HCT116 (cell line): ENCODE results near the gene USH1G. TPM values are rescaled to one million over a fixed set of nuclear protein-coding genes. Genes with fewer than 3 reads are reported as not detected.
A peak's percentile ranks its signal among the peaks of the same experiment; 100 is the strongest.

Source experiments
- ATAC-seq: fragments of 200-7000 bp; cut with Tn5 transposase; 2 replicates; pipeline ENCODE4 v1.9.1; 2020; ENCODE audit warnings: mild to moderate bottlenecking, moderate library complexity
- BruUV-seq: library from RNA; stranded (reverse); fragments of 400-500 nt; replicated peaks from 2 replicates; lab custom pipeline; 2021; lab: Mats Ljungman, UMichigan
- CTCF ChIA-PET: fragments of 300-600 bp; sonication (Branson Sonifier 250); formaldehyde crosslinking; loops from one replicate; lab custom pipeline; 2021; ENCODE audit warnings: antibody characterized with exemption; lab: Charles Lee
- POLR2A ChIA-PET: fragments of 300-600, 350-600 bp; sonication (Branson Sonifier 250); formaldehyde crosslinking; loops from one replicate; lab custom pipeline; 2021; ENCODE audit warnings: antibody characterized with exemption; lab: Charles Lee
- RAD21 ChIA-PET, 2 experiments: fragments of 300-600 bp; sonication (Branson Sonifier 250); formaldehyde crosslinking; loops; one replicate each; lab custom pipeline; 2023; ENCODE audit warnings: low total read pairs in 2 of 2; ENCODE audit not compliant: uncharacterized antibody in 2 of 2, unreplicated experiment in 2 of 2, low non-redundant PET in 1 of 2; lab: Charles Lee
- DNase-seq: peaks from one replicate; pipeline ENCODE4 v3.0.0-alpha.2; 2010; ENCODE audit warnings: low read depth, low spot score
- H2AFZ ChIP-seq: fragments of 200-600 bp; shearing (Covaris generic), sonication (generic); 2 replicates; pipeline ENCODE4 v1.6.1; 2017; ENCODE audit warnings: low read depth, mixed run types, mixed read lengths, antibody characterized with exemption, low read length; ENCODE audit not compliant: poor library complexity, severe bottlenecking
- H3K27ac ChIP-seq: 2 replicates; pipeline ENCODE4 v1.5.1; 2012; ENCODE audit warnings: low read depth, low read length
- H3K27me3 ChIP-seq: fragments of 200-600 bp; sonication (generic); 2 replicates; pipeline ENCODE4 v1.6.1; 2016; ENCODE audit warnings: mixed run types, low read length, mixed read lengths; ENCODE audit not compliant: insufficient read depth
- H3K36me3 ChIP-seq, 2 experiments: fragments of 200-500 bp in 1 of 2; fragments of 200-600 bp in 1 of 2; sonication (Bioruptor generic) in 1 of 2; sonication (generic) in 1 of 2; 2 replicates each; pipeline versions ENCODE4 v1.5.1 to v1.6.1; 2014 to 2016; ENCODE audit warnings: low read length in 2 of 2, inconsistent platforms in 1 of 2, mixed read lengths in 1 of 2, mixed run types in 1 of 2; ENCODE audit not compliant: insufficient read depth in 2 of 2, control insufficient read depth in 1 of 2
- H3K4me1 ChIP-seq, 2 experiments: fragments of 200-600 bp in 1 of 2; sonication (generic) in 1 of 2; 2 replicates each; pipeline versions ENCODE4 v1.5.1 to v1.6.1; 2012 to 2017; ENCODE audit warnings: low read length in 2 of 2, inconsistent platforms in 1 of 2, mild to moderate bottlenecking in 1 of 2, mixed read lengths in 1 of 2, mixed run types in 1 of 2, moderate library complexity in 1 of 2; ENCODE audit not compliant: insufficient read depth in 2 of 2, control insufficient read depth in 1 of 2
- H3K4me2 ChIP-seq: fragments of 200-600 bp; sonication (generic); 2 replicates; pipeline ENCODE4 v1.6.1; 2017; ENCODE audit warnings: mixed run types, low read length, mixed read lengths
- H3K4me3 ChIP-seq, 2 experiments: fragments of 200-600 bp in 1 of 2; sonication (generic) in 1 of 2; replicated peaks in 1 of 2; 2 replicates each; pipeline ENCODE4 v1.5.1; 2011 to 2016; ENCODE audit warnings: low read length in 2 of 2, control low read depth in 1 of 2, low read depth in 1 of 2, mild to moderate bottlenecking in 1 of 2, mixed read lengths in 1 of 2, mixed run types in 1 of 2
- H3K79me2 ChIP-seq: fragments of 200-600 bp; sonication (generic); 2 replicates; pipeline ENCODE4 v1.6.1; 2017; ENCODE audit warnings: mild to moderate bottlenecking, mixed run types, low read length, moderate library complexity, mixed read lengths; ENCODE audit not compliant: insufficient read depth
- H3K9ac ChIP-seq: fragments of 200-600 bp; sonication (generic); 2 replicates; pipeline ENCODE4 v1.6.1; 2016; ENCODE audit warnings: low read length, mixed read lengths
- H3K9me2 ChIP-seq: fragments of 200-600 bp; sonication (generic), shearing (Covaris generic); 2 replicates; pipeline ENCODE4 v1.6.1; 2017; ENCODE audit warnings: mixed run types, mild to moderate bottlenecking, moderate library complexity; ENCODE audit not compliant: insufficient read depth
- H3K9me3 ChIP-seq, 2 experiments: fragments of 200-500 bp in 1 of 2; fragments of 200-600 bp in 1 of 2; sonication (Bioruptor generic) in 1 of 2; sonication (generic) in 1 of 2; 2 replicates each; pipeline ENCODE4 v1.6.1; 2014 to 2017; ENCODE audit warnings: low read length in 2 of 2, mixed read lengths in 2 of 2, inconsistent platforms in 1 of 2, low read depth in 1 of 2, mild to moderate bottlenecking in 1 of 2, mixed run types in 1 of 2, moderate library complexity in 1 of 2; ENCODE audit not compliant: control insufficient read depth in 1 of 2, insufficient read depth in 1 of 2
- H4K20me1 ChIP-seq: fragments of 200-600 bp; sonication (generic), shearing (Covaris generic); 2 replicates; pipeline ENCODE4 v1.6.1; 2017; ENCODE audit warnings: mixed run types, mild to moderate bottlenecking, moderate library complexity; ENCODE audit not compliant: insufficient read depth
- EZH2 ChIP-seq: fragments of 200-600 bp; sonication (generic); IDR thresholded peaks from 2 replicates; pipeline ENCODE4 v1.6.1; 2017; ENCODE audit warnings: antibody characterized with exemption, mixed run types
- JUND ChIP-seq: IDR thresholded peaks from 2 replicates; pipeline ENCODE4 v1.6.1; 2012
- POLR2A ChIP-seq: IDR thresholded peaks from 2 replicates; pipeline ENCODE4 v1.7.0; 2011; ENCODE audit warnings: borderline replicate concordance; ENCODE audit not compliant: insufficient read depth, insufficient read length; ENCODE audit errors: extremely low read depth
- POLR2AphosphoS5 ChIP-seq: IDR thresholded peaks from 2 replicates; pipeline ENCODE4 v1.6.1; 2011; ENCODE audit warnings: mild to moderate bottlenecking, low read depth, low read length, moderate library complexity
- YY1 ChIP-seq: IDR thresholded peaks from 2 replicates; pipeline ENCODE4 v1.6.1; 2011; ENCODE audit warnings: low read length, low read depth, moderate library complexity, mild to moderate bottlenecking; ENCODE audit not compliant: insufficient replicate concordance; ENCODE audit errors: extremely low read depth
- ZBTB33 ChIP-seq: IDR thresholded peaks from 2 replicates; pipeline ENCODE4 v1.6.1; 2011; ENCODE audit warnings: mild to moderate bottlenecking, low read length, moderate library complexity; ENCODE audit not compliant: insufficient replicate concordance; ENCODE audit errors: extremely low read depth
- intact Hi-C: fragments of 100-400 bp; cut with micrococcal nuclease; formaldehyde crosslinking; loops from 2 replicates; pipeline ENCODE4 v1.10.0; 2022
- total RNA-seq: library from RNA; stranded (reverse); gene quantifications from one replicate; pipeline ENCODE4 v1.2.1, GENCODE V29; 2021; ENCODE audit not compliant: unreplicated experiment

USH1G gene
- total RNA-seq, 1 experiment from 2014 or later = 3.1 TPM

- ATAC-seq (peak; percentile 31), DNase-seq (no peak)
- Histone ChIP-seq H3K4me1 (peaks cover 14 to 38% of the 10 kb centered on the region in 2 experiments), H3K27ac (peak within 1 kb of the TSS; percentile 94), H3K9me3 (no peaks in the 10 kb centered on the region), H4K20me1 (no peaks in the 10 kb centered on the region), H3K79me2 (peaks cover 12% of the 10 kb centered on the region), H3K4me3 (peak within 1 kb of the TSS; percentile 87 to 96), H3K27me3 (no peaks in the 10 kb centered on the region), H2AFZ (no peak within 1 kb of the TSS), H3K36me3 (no peaks in the 10 kb centered on the region), H3K9me2 (no peaks in the 10 kb centered on the region), H3K4me2 (peak within 1 kb of the TSS; percentile 99), H3K9ac (peak within 1 kb of the TSS; percentile 90)
- ChIA-PET RAD21 (interaction anchor here (0.6 to 2.3 kb wide), 4 partner anchors 29 to 505 kb away, joined by 3 to 11 read pairs (median 4); partner anchors contain the start of gene MRPL58 (in 1 of the 2)), CTCF (interaction anchor here (0.9 to 3.1 kb wide), 18 partner anchors 7 to 398 kb away, joined by 3 to 40 read pairs (median 5); partner anchors contain the start of genes FADS6, MIF4GD, RAB37 and USH1G), POLR2A (interaction anchor here (0.5 to 2.3 kb wide), 39 partner anchors 9 to 399 kb away, joined by 3 to 23 read pairs (median 4); partner anchors contain the start of genes ARMC7, FADS6, GRIN2C and JPT1)
- TF ChIP-seq EZH2 = no peak
- TF ChIP-seq POLR2A = peak; percentile 97
- peak; percentile 66 for TF ChIP-seq YY1
- TF ChIP-seq POLR2AphosphoS5 = peak; percentile 99
- peak; percentile 20 for TF ChIP-seq ZBTB33
- no peak for TF ChIP-seq JUND
- TSS peak; percentile 85 for BruUV-seq
- intact Hi-C loops = loop anchor here (5.0 kb wide), 3 partner anchors 85 to 160 kb away; partner anchors contain the start of gene NAT9
Measured at GRCh38 chr17:74872313-74873036, 50.6 kb downstream of the USH1G start, which contains the start of gene FDXR. TSS of gene FDXR (minus strand) at chr17:74872994. CDS start at chr17:74872944, 50 bp downstream.
